ENCODE results near the gene TP53RK.

Gene TP53RK

GRCh38 chr20:46706242-46706641 is 17.0 kb upstream of the TP53RK start:
- no peak for DNase-seq

- no peak for DNase-seq
Measured at GRCh38 chr20:46705378-46705729, 16.1 kb upstream of the TP53RK start.

GRCh38 chr20:46704714-46705377 is 15.6 kb upstream of the TP53RK start:
- no peak for DNase-seq

- DNase-seq, result no peak
Measured at GRCh38 chr20:46703435-46703834, 14.2 kb upstream of the TP53RK start.

GRCh38 chr20:46702447-46703203 is 13.4 kb upstream of the TP53RK start:
- DNase-seq, result no peak

GRCh38 chr20:46701986-46702385 is 12.7 kb upstream of the TP53RK start:
- DNase-seq, result no peak

- DNase-seq, result no peak
Measured at GRCh38 chr20:46701556-46701955, 12.3 kb upstream of the TP53RK start.

GRCh38 chr20:46701057-46701456 is 11.8 kb upstream of the TP53RK start:
- DNase-seq, result no peak

- DNase-seq, result no peak
Measured at GRCh38 chr20:46700481-46700880, 11.2 kb upstream of the TP53RK start.

- DNase-seq, result no peak
Measured at GRCh38 chr20:46699651-46700359, 10.6 kb upstream of the TP53RK start.

GRCh38 chr20:46698788-46699187 is 9.5 kb upstream of the TP53RK start:
- no peak for DNase-seq

- no peak for DNase-seq
Measured at GRCh38 chr20:46696791-46697279, 7.6 kb upstream of the TP53RK start.

GRCh38 chr20:46695892-46696291 is 6.6 kb upstream of the TP53RK start:
- no peak for DNase-seq

- DNase-seq, result no peak
Measured at GRCh38 chr20:46694484-46694883, 5.2 kb upstream of the TP53RK start.

- DNase-seq, result no peak
Measured at GRCh38 chr20:46691196-46691595, 2.0 kb upstream of the TP53RK start.

- no peak for DNase-seq
Measured at GRCh38 chr20:46690219-46691106, 1.2 kb upstream of the TP53RK start.

GRCh38 chr20:46689754-46690085 is 476 bp upstream of the TP53RK start:
- DNase-seq, result no peak

- DNase-seq, result no peak
Measured at GRCh38 chr20:46688151-46689081, 828 bp downstream of the TP53RK start.

GRCh38 chr20:46683939-46684750 is 5.1 kb downstream of the TP53RK start:
- no peak for DNase-seq

GRCh38 chr20:46683668-46683938 is 5.6 kb downstream of the TP53RK start:
- DNase-seq, result no peak

GRCh38 chr20:46683011-46683667 is 6.1 kb downstream of the TP53RK start:
- DNase-seq, result no peak

Data from stimulated activated CD4-positive, alpha-beta T cell treated with anti-CD3 and anti-CD28 coated beads, Interleukin-4, amount 100 ng/mL, for 24 hours (primary cell).